HepG2 (cell line): ENCODE measurements around the gene RIPK1. TPM values are rescaled to one million over a fixed set of nuclear protein-coding genes. Genes with fewer than 3 reads are reported as not detected.

Experiments
- ESRRA ChIP-seq: sonication (generic); formaldehyde crosslinking; IDR thresholded peaks from 2 replicates; pipeline ENCODE4 v1.5.1; 2020; ENCODE audit warnings: mild to moderate bottlenecking, low read depth, missing genetic modification reagents
- HOXA5 ChIP-seq: sonication (generic); formaldehyde crosslinking; IDR thresholded peaks from 2 replicates; pipeline ENCODE4 v1.4.0; 2020; ENCODE audit warnings: missing genetic modification reagents
- MTA1 ChIP-seq: sonication (generic); formaldehyde crosslinking; IDR thresholded peaks from 2 replicates; pipeline ENCODE4 v1.4.0; 2020; ENCODE audit warnings: missing genetic modification reagents, mild to moderate bottlenecking, borderline replicate concordance
- PHB2 ChIP-seq: fragments of 450-650 bp; IDR thresholded peaks from 2 replicates; pipeline ENCODE4 v1.6.1; 2018; ENCODE audit not compliant: partially characterized antibody
- REL ChIP-seq: sonication (generic); formaldehyde crosslinking; conservative IDR thresholded peaks from 2 replicates; pipeline ENCODE4 v1.8.0; 2022; ENCODE audit warnings: mild to moderate bottlenecking, missing genetic modification reagents, moderate library complexity
- ZNF232 ChIP-seq: sonication (generic); formaldehyde crosslinking; IDR thresholded peaks from 2 replicates; pipeline ENCODE4 v1.4.0; 2020; ENCODE audit warnings: missing genetic modification reagents, borderline replicate concordance
- ZNF274 ChIP-seq: sonication (generic); formaldehyde crosslinking; IDR thresholded peaks from 2 replicates; pipeline ENCODE4 v1.5.1; 2020; ENCODE audit warnings: mild to moderate bottlenecking, missing genetic modification reagents
- ZNF510 ChIP-seq: sonication (generic); formaldehyde crosslinking; IDR thresholded peaks from 2 replicates; pipeline ENCODE4 v1.4.0; 2020; ENCODE audit warnings: low read depth, mild to moderate bottlenecking, missing genetic modification reagents
- polyA plus RNA-seq, 8 experiments: library from polyadenylated mRNA; depleted of rRNA in 3 of 8; stranded (reverse) in 7 of 8; unstranded in 1 of 8; fragments of >200 nt; fragmentation: Illumina TruSeq in 4 of 8; extraction: Trizol in 4 of 8; gene quantifications; 2 replicates each; pipeline versions ENCODE4 v1.2.1 to v1.2.3, GENCODE V29; 2011 to 2016; ENCODE audit warnings: low read depth in 4 of 8, missing spikeins in 1 of 8, mixed read lengths in 1 of 8; ENCODE audit not compliant: insufficient read depth in 1 of 8
- total RNA-seq, 5 experiments: library from RNA; depleted of rRNA; stranded (reverse); fragments of >200 nt; fragmentation: Illumina TruSeq; extraction: Trizol; gene quantifications; 2 replicates each; pipeline ENCODE4 v1.2.3, GENCODE V29; 2016; ENCODE audit warnings: low read depth in 1 of 5
- TF ChIP-seq, protein P1 (sequence below): sonication (generic); formaldehyde crosslinking; IDR thresholded peaks from 2 replicates; pipeline ENCODE4 v1.4.0; 2020; ENCODE audit warnings: missing genetic modification reagents
- TF ChIP-seq, protein P2 (sequence below): sonication (generic); formaldehyde crosslinking; IDR thresholded peaks from 2 replicates; pipeline ENCODE4 v1.8.0; 2022; ENCODE audit warnings: missing genetic modification reagents, mild to moderate bottlenecking, inconsistent platforms, borderline replicate concordance
- TF ChIP-seq, protein P3 (sequence below): sonication (generic); formaldehyde crosslinking; IDR thresholded peaks from 2 replicates; pipeline ENCODE4 v1.4.0; 2020; ENCODE audit warnings: mild to moderate bottlenecking, missing genetic modification reagents
- TF ChIP-seq, protein P4 (sequence below), 2 experiments: IDR thresholded peaks; 2 replicates each; pipeline ENCODE4 v1.6.1; 2011 to 2012; ENCODE audit warnings: low read length in 2 of 2, borderline replicate concordance in 1 of 2, low read depth in 1 of 2, mild to moderate bottlenecking in 1 of 2, moderate library complexity in 1 of 2
- TF ChIP-seq, protein P5 (sequence below): sonication (generic); formaldehyde crosslinking; conservative IDR thresholded peaks from 2 replicates; pipeline ENCODE4 v1.8.1; 2023; ENCODE audit warnings: missing genetic modification reagents

RIPK1 gene
- total and polyA plus RNA-seq, 2 of the 13 experiments (the other 11 are each of a cell fraction or from before 2014, with no cell fraction given): 9.0 to 10.3 TPM

DNA sequence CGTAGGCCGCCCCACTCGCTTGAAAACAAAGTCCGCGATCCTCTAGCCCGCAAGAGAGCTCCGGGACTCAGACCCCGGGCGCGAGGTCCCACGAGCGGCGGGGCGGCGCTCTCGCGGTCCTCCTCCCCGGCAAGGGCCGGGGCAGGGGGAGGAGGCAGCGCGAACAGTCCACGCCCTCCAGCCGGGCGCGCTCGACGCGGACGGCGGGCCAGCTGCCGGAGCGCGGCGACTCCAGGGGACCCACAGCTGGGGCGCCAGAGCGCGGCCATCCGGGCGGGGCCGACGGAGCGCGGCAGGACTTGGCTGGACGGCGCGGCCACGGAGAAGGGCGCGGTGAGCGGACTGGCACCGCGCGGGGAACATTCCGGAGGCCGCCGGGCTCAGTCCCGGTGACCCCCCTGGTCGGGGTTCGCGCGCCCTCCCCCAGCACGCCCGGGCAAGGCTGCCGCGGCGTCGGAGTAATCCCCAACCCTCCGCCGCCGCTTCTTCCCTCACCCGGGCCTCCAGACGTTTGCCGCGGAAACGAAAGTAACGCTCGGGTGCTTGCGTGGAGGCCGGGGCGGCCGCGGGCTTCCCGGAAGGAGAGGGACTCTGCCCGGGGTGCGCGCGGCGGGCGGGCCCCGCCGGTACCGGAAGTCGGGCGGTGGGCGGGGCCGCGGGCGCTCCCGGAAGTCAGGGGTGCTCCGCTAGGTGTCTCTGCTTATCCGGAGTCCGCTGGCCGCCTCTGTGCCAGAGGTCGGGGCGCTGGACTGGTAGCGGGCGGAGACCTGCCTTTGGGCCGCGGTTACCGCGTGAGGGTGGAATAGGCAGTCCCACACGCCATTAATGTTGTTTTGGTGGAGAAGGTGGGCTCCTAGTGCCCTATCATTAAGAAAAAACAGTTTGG lies at the start of gene RIPK1 (continued):
- TF ChIP-seq, protein P1, sequence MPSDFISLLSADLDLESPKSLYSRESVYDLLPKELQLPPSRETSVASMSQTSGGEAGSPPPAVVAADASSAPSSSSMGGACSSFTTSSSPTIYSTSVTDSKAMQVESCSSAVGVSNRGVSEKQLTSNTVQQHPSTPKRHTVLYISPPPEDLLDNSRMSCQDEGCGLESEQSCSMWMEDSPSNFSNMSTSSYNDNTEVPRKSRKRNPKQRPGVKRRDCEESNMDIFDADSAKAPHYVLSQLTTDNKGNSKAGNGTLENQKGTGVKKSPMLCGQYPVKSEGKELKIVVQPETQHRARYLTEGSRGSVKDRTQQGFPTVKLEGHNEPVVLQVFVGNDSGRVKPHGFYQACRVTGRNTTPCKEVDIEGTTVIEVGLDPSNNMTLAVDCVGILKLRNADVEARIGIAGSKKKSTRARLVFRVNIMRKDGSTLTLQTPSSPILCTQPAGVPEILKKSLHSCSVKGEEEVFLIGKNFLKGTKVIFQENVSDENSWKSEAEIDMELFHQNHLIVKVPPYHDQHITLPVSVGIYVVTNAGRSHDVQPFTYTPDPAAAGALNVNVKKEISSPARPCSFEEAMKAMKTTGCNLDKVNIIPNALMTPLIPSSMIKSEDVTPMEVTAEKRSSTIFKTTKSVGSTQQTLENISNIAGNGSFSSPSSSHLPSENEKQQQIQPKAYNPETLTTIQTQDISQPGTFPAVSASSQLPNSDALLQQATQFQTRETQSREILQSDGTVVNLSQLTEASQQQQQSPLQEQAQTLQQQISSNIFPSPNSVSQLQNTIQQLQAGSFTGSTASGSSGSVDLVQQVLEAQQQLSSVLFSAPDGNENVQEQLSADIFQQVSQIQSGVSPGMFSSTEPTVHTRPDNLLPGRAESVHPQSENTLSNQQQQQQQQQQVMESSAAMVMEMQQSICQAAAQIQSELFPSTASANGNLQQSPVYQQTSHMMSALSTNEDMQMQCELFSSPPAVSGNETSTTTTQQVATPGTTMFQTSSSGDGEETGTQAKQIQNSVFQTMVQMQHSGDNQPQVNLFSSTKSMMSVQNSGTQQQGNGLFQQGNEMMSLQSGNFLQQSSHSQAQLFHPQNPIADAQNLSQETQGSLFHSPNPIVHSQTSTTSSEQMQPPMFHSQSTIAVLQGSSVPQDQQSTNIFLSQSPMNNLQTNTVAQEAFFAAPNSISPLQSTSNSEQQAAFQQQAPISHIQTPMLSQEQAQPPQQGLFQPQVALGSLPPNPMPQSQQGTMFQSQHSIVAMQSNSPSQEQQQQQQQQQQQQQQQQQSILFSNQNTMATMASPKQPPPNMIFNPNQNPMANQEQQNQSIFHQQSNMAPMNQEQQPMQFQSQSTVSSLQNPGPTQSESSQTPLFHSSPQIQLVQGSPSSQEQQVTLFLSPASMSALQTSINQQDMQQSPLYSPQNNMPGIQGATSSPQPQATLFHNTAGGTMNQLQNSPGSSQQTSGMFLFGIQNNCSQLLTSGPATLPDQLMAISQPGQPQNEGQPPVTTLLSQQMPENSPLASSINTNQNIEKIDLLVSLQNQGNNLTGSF (CRISPR knock-in tag): no peak; the same call in 1 of the 2 replicates
- no peak; the same call in 1 of the 2 replicates for TF ChIP-seq MTA1 (CRISPR knock-in tag)
- TF ChIP-seq, protein P2, sequence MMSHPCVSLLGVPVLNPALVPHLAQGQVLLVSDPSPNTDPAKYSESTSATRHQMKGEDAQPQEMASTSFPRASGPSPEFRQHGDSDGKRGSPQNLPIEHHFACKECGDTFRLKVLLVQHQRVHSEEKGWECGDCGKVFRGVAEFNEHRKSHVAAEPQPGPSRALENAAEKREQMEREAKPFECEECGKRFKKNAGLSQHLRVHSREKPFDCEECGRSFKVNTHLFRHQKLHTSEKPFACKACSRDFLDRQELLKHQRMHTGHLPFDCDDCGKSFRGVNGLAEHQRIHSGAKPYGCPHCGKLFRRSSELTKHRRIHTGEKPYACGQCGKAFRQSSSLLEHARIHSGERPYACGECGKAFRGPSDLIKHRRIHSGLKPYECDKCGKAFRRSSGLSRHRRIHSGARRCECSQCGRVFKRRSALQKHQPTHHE (CRISPR knock-in tag): peak; percentile 80
- TF ChIP-seq, protein P3, sequence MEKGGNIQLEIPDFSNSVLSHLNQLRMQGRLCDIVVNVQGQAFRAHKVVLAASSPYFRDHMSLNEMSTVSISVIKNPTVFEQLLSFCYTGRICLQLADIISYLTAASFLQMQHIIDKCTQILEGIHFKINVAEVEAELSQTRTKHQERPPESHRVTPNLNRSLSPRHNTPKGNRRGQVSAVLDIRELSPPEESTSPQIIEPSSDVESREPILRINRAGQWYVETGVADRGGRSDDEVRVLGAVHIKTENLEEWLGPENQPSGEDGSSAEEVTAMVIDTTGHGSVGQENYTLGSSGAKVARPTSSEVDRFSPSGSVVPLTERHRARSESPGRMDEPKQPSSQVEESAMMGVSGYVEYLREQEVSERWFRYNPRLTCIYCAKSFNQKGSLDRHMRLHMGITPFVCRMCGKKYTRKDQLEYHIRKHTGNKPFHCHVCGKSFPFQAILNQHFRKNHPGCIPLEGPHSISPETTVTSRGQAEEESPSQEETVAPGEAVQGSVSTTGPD (CRISPR knock-in tag): peak; percentile 69; the same call in 1 of the 2 replicates
- peak; percentile 62; the same call in 1 of the 2 replicates for TF ChIP-seq REL (CRISPR knock-in tag)
- TF ChIP-seq ZNF232 (CRISPR knock-in tag): peak; percentile 76; the same call in 1 of the 2 replicates
- TF ChIP-seq, protein P4, sequence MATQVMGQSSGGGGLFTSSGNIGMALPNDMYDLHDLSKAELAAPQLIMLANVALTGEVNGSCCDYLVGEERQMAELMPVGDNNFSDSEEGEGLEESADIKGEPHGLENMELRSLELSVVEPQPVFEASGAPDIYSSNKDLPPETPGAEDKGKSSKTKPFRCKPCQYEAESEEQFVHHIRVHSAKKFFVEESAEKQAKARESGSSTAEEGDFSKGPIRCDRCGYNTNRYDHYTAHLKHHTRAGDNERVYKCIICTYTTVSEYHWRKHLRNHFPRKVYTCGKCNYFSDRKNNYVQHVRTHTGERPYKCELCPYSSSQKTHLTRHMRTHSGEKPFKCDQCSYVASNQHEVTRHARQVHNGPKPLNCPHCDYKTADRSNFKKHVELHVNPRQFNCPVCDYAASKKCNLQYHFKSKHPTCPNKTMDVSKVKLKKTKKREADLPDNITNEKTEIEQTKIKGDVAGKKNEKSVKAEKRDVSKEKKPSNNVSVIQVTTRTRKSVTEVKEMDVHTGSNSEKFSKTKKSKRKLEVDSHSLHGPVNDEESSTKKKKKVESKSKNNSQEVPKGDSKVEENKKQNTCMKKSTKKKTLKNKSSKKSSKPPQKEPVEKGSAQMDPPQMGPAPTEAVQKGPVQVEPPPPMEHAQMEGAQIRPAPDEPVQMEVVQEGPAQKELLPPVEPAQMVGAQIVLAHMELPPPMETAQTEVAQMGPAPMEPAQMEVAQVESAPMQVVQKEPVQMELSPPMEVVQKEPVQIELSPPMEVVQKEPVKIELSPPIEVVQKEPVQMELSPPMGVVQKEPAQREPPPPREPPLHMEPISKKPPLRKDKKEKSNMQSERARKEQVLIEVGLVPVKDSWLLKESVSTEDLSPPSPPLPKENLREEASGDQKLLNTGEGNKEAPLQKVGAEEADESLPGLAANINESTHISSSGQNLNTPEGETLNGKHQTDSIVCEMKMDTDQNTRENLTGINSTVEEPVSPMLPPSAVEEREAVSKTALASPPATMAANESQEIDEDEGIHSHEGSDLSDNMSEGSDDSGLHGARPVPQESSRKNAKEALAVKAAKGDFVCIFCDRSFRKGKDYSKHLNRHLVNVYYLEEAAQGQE (IDR thresholded peaks at IDR 0.05; ENCODE audit: borderline replicate concordance in 1 of 2, low read depth in 1 of 2, low read length in 2 of 2): peak in 1 of 2 experiments; percentile 48; a peak in 1 of 4 replicates
- TF ChIP-seq HOXA5 (CRISPR knock-in tag): peak; percentile 87; the same call in 1 of the 2 replicates
- no peak for TF ChIP-seq PHB2
- no peak for TF ChIP-seq ZNF510 (CRISPR knock-in tag)
- TF ChIP-seq ZNF274 (CRISPR knock-in tag): peak; percentile 83; the same call in 1 of the 2 replicates
- TF ChIP-seq, protein P5, sequence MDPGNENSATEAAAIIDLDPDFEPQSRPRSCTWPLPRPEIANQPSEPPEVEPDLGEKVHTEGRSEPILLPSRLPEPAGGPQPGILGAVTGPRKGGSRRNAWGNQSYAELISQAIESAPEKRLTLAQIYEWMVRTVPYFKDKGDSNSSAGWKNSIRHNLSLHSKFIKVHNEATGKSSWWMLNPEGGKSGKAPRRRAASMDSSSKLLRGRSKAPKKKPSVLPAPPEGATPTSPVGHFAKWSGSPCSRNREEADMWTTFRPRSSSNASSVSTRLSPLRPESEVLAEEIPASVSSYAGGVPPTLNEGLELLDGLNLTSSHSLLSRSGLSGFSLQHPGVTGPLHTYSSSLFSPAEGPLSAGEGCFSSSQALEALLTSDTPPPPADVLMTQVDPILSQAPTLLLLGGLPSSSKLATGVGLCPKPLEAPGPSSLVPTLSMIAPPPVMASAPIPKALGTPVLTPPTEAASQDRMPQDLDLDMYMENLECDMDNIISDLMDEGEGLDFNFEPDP (CRISPR knock-in tag): peak; percentile 99
- TF ChIP-seq ESRRA (CRISPR knock-in tag): no peak; the same call in 1 of the 2 replicates
